GM12872 (cell line): Measurements from ENCODE around the gene CBX7.

Source experiments
- CTCF ChIP-seq: IDR thresholded peaks from 3 replicates; pipeline ENCODE4 v1.5.1; 2011; ENCODE audit warnings: low read depth, mild to moderate bottlenecking, low read length, moderate library complexity; ENCODE audit not compliant: insufficient read depth

The CBX7 gene

GRCh38 chr22:39173050-39173706 is 20.7 kb upstream of the CBX7 start:
- no peak for TF ChIP-seq CTCF

- TF ChIP-seq CTCF, result no peak
Observed at GRCh38 chr22:39171623-39172264, 19.3 kb upstream of the CBX7 start.

GRCh38 chr22:39170825-39171622 is 18.5 kb upstream of the CBX7 start:
- TF ChIP-seq CTCF, result peak; percentile 89

GRCh38 chr22:39169797-39170466 is 17.5 kb upstream of the CBX7 start:
- no peak for TF ChIP-seq CTCF

GRCh38 chr22:39166547-39166946 is 14.1 kb upstream of the CBX7 start:
- TF ChIP-seq CTCF, result no peak

- TF ChIP-seq CTCF, result no peak
Observed at GRCh38 chr22:39155421-39155820, 2.9 kb upstream of the CBX7 start.

- TF ChIP-seq CTCF, result no peak
Observed at GRCh38 chr22:39153220-39153717, 789 bp upstream of the CBX7 start.
